DND-41 (cell line): ENCODE data around the gene TRPM3.

Experiments
- ATAC-seq: fragments of 200-7000 bp; cut with Tn5 transposase; 3 replicates; pipeline ENCODE4 v1.9.1; 2021; ENCODE audit warnings: low read depth; ENCODE audit not compliant: insufficient read depth
- DNase-seq: peaks from one replicate; pipeline ENCODE4 v3.0.0-alpha.2; 2020
- H2AFZ ChIP-seq: 2 replicates; pipeline ENCODE4 v1.6.0; 2012; ENCODE audit warnings: low read depth, low read length
- H3K27ac ChIP-seq: 2 replicates; pipeline ENCODE4 v1.5.1; 2012; ENCODE audit warnings: low read length, inconsistent platforms
- H3K27me3 ChIP-seq: fragments of 200-600 bp; sonication (generic); 2 replicates; pipeline ENCODE4 v1.6.0; 2012; ENCODE audit warnings: low read length, mild to moderate bottlenecking, inconsistent platforms; ENCODE audit not compliant: insufficient read depth, poor library complexity
- H3K36me3 ChIP-seq: 2 replicates; pipeline ENCODE4 v1.5.1; 2012; ENCODE audit warnings: low read length, inconsistent platforms; ENCODE audit not compliant: insufficient read depth
- H3K4me1 ChIP-seq: 2 replicates; pipeline ENCODE4 v1.5.1; 2012; ENCODE audit warnings: mild to moderate bottlenecking, low read length; ENCODE audit not compliant: insufficient read depth
- H3K4me2 ChIP-seq: 2 replicates; pipeline ENCODE4 v1.6.0; 2012; ENCODE audit warnings: mild to moderate bottlenecking, moderate library complexity, low read length, inconsistent platforms; ENCODE audit not compliant: insufficient read depth
- H3K4me3 ChIP-seq, 2 experiments: fragments of 200-600 bp in 1 of 2; shearing (Covaris generic) in 1 of 2; 2 replicates each; pipeline ENCODE4 v1.5.1; 2012 to 2016; ENCODE audit warnings: inconsistent platforms in 2 of 2, low read length in 2 of 2, mild to moderate bottlenecking in 2 of 2, low read depth in 1 of 2, moderate library complexity in 1 of 2
- H3K79me2 ChIP-seq: 2 replicates; pipeline ENCODE4 v1.6.0; 2012; ENCODE audit warnings: low read length, inconsistent platforms; ENCODE audit not compliant: insufficient read depth
- H3K9ac ChIP-seq: 2 replicates; pipeline ENCODE4 v1.6.0; 2012; ENCODE audit warnings: low read depth, mild to moderate bottlenecking, inconsistent platforms, low read length, moderate library complexity
- H3K9me3 ChIP-seq: 2 replicates; pipeline ENCODE4 v1.5.1; 2012; ENCODE audit warnings: low read length, moderate library complexity, mild to moderate bottlenecking, inconsistent platforms; ENCODE audit not compliant: insufficient read depth, severe bottlenecking
- H4K20me1 ChIP-seq: 2 replicates; pipeline ENCODE4 v1.6.0; 2012; ENCODE audit warnings: low read length; ENCODE audit not compliant: insufficient read depth
- EZH2 ChIP-seq: IDR thresholded peaks from 3 replicates; pipeline ENCODE4 v1.6.1; 2012; ENCODE audit warnings: borderline replicate concordance, low read depth, mild to moderate bottlenecking, moderate library complexity, low read length, inconsistent platforms; ENCODE audit not compliant: severe bottlenecking
- TF ChIP-seq, protein P1 (sequence below): IDR thresholded peaks from 2 replicates; pipeline ENCODE4 v1.5.1; 2012; ENCODE audit warnings: borderline replicate concordance, low read length, moderate library complexity, mild to moderate bottlenecking; ENCODE audit not compliant: poor library complexity, severe bottlenecking; ENCODE audit errors: extremely low read depth

TRPM3 gene

DNA sequence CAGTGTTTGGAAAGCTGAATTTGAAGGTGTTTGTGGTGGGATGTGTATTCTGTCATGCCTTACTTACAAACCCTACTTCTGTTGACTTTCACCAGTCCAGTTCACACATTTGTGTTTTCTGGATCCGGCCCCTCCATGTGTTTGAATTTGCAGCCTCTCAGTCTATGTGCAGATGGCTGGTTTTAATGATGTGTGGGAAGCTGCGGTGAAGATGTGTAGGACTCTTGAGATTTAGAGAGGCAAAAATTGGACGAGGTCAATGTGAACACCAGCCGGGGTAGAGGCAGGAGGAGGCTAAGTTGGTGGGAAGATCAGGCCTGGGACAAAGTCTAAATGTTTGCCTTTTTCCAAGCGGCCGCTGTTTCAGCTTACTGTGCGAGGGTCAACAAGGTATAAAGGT is 591.6 kb downstream of the TRPM3 start:
- no peak for ATAC-seq
- no peaks in the 10 kb centered on the region for H3K79me2 ChIP-seq
- H3K9ac ChIP-seq = no peak overlapping the region
- no peaks in the 10 kb centered on the region for H3K36me3 ChIP-seq
- H3K4me3 ChIP-seq = no peak overlapping the region
- no peaks in the 10 kb centered on the region for H3K4me1 ChIP-seq
- no peak for TF ChIP-seq EZH2
- TF ChIP-seq, protein P1, sequence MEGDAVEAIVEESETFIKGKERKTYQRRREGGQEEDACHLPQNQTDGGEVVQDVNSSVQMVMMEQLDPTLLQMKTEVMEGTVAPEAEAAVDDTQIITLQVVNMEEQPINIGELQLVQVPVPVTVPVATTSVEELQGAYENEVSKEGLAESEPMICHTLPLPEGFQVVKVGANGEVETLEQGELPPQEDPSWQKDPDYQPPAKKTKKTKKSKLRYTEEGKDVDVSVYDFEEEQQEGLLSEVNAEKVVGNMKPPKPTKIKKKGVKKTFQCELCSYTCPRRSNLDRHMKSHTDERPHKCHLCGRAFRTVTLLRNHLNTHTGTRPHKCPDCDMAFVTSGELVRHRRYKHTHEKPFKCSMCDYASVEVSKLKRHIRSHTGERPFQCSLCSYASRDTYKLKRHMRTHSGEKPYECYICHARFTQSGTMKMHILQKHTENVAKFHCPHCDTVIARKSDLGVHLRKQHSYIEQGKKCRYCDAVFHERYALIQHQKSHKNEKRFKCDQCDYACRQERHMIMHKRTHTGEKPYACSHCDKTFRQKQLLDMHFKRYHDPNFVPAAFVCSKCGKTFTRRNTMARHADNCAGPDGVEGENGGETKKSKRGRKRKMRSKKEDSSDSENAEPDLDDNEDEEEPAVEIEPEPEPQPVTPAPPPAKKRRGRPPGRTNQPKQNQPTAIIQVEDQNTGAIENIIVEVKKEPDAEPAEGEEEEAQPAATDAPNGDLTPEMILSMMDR = no peak
- no peak overlapping the region for H2AFZ ChIP-seq
- no peak overlapping the region for H3K27ac ChIP-seq
- H4K20me1 ChIP-seq = no peaks in the 10 kb centered on the region
- H3K9me3 ChIP-seq = no peaks in the 10 kb centered on the region
- no peak for DNase-seq
- no peak overlapping the region for H3K4me2 ChIP-seq
- no peaks in the 10 kb centered on the region for H3K27me3 ChIP-seq

DNA sequence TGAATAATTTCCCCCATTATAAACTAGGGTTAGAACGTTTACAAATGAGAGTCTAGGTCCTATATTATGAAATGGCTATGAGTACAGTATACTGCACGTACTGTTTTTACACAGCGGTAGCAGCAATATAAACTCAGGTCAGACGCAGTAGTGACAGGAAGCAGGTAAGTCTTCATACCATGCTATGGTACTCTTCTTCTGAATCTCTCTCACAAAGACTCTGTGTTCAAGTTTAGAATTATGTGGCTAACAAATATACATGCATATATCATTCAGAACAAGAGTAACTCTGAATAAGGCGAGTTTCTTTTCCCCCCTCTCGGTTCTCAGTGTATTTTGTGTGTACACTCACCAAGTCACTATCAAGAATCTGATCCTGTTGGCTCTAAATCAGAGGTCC is 592.0 kb downstream of the TRPM3 start:
- H3K4me2 ChIP-seq = no peak overlapping the region
- no peaks in the 10 kb centered on the region for H3K27me3 ChIP-seq
- no peaks in the 10 kb centered on the region for H3K79me2 ChIP-seq
- H3K4me3 ChIP-seq = no peak overlapping the region
- no peak for DNase-seq
- TF ChIP-seq EZH2 = no peak
- TF ChIP-seq, protein P1 = no peak
- no peak overlapping the region for H3K27ac ChIP-seq
- H3K36me3 ChIP-seq = no peaks in the 10 kb centered on the region
- no peaks in the 10 kb centered on the region for H3K9me3 ChIP-seq
- no peaks in the 10 kb centered on the region for H3K4me1 ChIP-seq
- no peak overlapping the region for H2AFZ ChIP-seq
- no peak for ATAC-seq
- H3K9ac ChIP-seq = no peak overlapping the region
- no peaks in the 10 kb centered on the region for H4K20me1 ChIP-seq

DNA sequence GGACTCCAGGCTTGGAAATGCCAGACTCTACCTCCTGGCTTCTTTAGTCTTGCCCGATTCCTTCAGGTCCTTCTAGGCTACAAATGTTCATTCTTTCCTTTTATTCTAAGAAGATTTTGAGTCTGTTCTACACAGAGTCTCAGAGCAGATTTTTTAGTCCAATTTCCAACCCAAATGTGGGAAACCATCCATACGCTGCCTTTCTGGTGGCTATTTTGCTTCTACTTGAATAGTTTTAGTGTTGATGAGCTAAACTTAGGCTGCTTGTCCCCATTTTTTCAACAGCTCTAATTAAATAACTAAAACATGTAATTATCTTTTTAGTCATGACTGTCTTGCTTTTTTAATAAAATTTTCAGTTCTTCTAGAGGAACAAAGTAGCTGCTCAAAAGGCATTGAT is 594.5 kb downstream of the TRPM3 start:
- TF ChIP-seq, protein P1 = no peak
- no peak for TF ChIP-seq EZH2
- no peaks in the 10 kb centered on the region for H3K27me3 ChIP-seq

DNA sequence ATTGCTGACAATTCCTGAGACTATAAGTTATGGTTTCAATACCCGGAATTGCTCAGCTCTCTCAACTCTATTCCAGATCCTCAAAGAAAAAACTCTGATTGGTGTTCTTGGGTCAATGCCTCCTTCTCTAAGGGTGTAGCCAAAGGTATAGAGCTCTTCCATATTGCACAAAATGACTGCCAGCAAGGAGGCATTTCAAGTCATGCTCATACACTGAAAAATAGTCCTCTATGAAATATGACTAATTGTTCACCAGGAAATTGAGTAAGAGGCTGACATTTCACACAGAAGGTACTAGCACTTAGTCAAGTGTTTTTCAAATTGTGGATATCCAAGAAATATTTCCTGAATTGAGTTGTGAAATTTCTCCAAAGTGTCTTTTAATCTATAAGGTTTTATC is 595.9 kb downstream of the TRPM3 start:
- DNase-seq (no peak), ATAC-seq (no peak)
- Histone ChIP-seq H3K9me3 (no peaks in the 10 kb centered on the region), H4K20me1 (no peaks in the 10 kb centered on the region), H2AFZ (no peak overlapping the region), H3K4me2 (no peak overlapping the region), H3K9ac (no peak overlapping the region), H3K27me3 (no peaks in the 10 kb centered on the region), H3K27ac (no peak overlapping the region), H3K4me3 (no peak overlapping the region), H3K36me3 (no peaks in the 10 kb centered on the region), H3K4me1 (no peaks in the 10 kb centered on the region), H3K79me2 (no peaks in the 10 kb centered on the region)
- TF ChIP-seq, protein P1 = no peak
- TF ChIP-seq EZH2 = no peak

More for the DNA sequence above, 594.5 kb downstream of the TRPM3 start:
- no peak overlapping the region for H3K9ac ChIP-seq
- no peak overlapping the region for H2AFZ ChIP-seq
- DNase-seq (no peak), ATAC-seq (no peak)
- no peaks in the 10 kb centered on the region for H3K36me3 ChIP-seq
- no peaks in the 10 kb centered on the region for H4K20me1 ChIP-seq
- H3K79me2 ChIP-seq = no peaks in the 10 kb centered on the region
- H3K9me3 ChIP-seq = no peaks in the 10 kb centered on the region
- no peak overlapping the region for H3K4me2 ChIP-seq
- H3K4me3 ChIP-seq = no peak overlapping the region
- no peaks in the 10 kb centered on the region for H3K4me1 ChIP-seq
- no peak overlapping the region for H3K27ac ChIP-seq
